GM10847 (cell line): ENCODE results near the gene OPRM1.

Experiments used
- POLR2A ChIP-seq: IDR thresholded peaks from 2 replicates; pipeline ENCODE4 v1.6.1; 2011; ENCODE audit not compliant: insufficient read length; ENCODE audit errors: extremely low read depth

Gene OPRM1

GRCh38 chr6:154060076-154060475 is 21.0 kb downstream of the OPRM1 start:
- no peak for TF ChIP-seq POLR2A

GRCh38 chr6:154070041-154070440 is 31.0 kb downstream of the OPRM1 start:
- no peak for TF ChIP-seq POLR2A

- no peak for TF ChIP-seq POLR2A
These were observed 31.6 kb downstream of the OPRM1 start for GRCh38 chr6:154070657-154071056.

- no peak for TF ChIP-seq POLR2A
These were observed 32.2 kb downstream of the OPRM1 start for GRCh38 chr6:154071236-154071635.

GRCh38 chr6:154071711-154072110 is 32.7 kb downstream of the OPRM1 start:
- TF ChIP-seq POLR2A: no peak

- TF ChIP-seq POLR2A: no peak
These were observed 41.6 kb downstream of the OPRM1 start for GRCh38 chr6:154080461-154081189.

GRCh38 chr6:154086510-154086909 is 47.5 kb downstream of the OPRM1 start:
- TF ChIP-seq POLR2A: no peak

- no peak for TF ChIP-seq POLR2A
These were observed 53.4 kb downstream of the OPRM1 start for GRCh38 chr6:154092326-154092962.

- no peak for TF ChIP-seq POLR2A
These were observed 54.4 kb downstream of the OPRM1 start for GRCh38 chr6:154093231-154094044.

GRCh38 chr6:154095571-154095970 is 56.5 kb downstream of the OPRM1 start:
- no peak for TF ChIP-seq POLR2A

- no peak for TF ChIP-seq POLR2A
These were observed 57.3 kb downstream of the OPRM1 start for GRCh38 chr6:154096316-154096715.

GRCh38 chr6:154096834-154097233 is 57.8 kb downstream of the OPRM1 start:
- no peak for TF ChIP-seq POLR2A

- no peak for TF ChIP-seq POLR2A
These were observed 60.2 kb downstream of the OPRM1 start for GRCh38 chr6:154099211-154099610.

- TF ChIP-seq POLR2A: no peak
These were observed 67.2 kb downstream of the OPRM1 start for GRCh38 chr6:154106251-154106650.

- TF ChIP-seq POLR2A: no peak
These were observed 72.0 kb downstream of the OPRM1 start for GRCh38 chr6:154111025-154111424.
